Activated CD4-positive, alpha-beta T cell treated with anti-CD3 and anti-CD28 coated beads, Interleukin-10, Interleukin-2, amounts not matched to agents 100 ng/mL and 50 ng/mL, durations not matched to agents 16 hours and 8 hours (primary cell): ENCODE measurements around the gene TMEM54.

Source experiments
- DNase-seq: peaks from one replicate; pipeline ENCODE4 v3.0.0-alpha.2; 2020

TMEM54 gene

DNA sequence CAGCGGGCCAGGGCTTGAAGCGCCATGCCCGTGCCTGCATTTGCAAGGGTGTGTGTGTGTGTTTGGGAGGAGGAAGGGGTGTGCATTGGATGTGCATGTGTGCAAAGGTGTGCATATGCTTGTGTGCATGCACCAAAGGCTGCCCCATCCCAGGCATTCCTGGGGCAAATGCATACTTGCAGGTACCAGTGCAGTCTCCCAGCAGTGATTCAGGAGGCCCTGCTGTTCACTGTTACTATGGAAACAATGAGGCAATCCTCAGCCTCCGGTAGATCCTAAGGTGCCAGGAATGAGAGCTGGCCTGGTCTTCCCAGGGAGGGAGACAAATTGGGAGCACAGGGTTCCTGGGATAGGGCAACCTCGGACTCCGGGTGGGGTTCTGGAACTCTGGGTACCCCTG is 23.0 kb downstream of the TMEM54 start:
- no peak for DNase-seq

DNA sequence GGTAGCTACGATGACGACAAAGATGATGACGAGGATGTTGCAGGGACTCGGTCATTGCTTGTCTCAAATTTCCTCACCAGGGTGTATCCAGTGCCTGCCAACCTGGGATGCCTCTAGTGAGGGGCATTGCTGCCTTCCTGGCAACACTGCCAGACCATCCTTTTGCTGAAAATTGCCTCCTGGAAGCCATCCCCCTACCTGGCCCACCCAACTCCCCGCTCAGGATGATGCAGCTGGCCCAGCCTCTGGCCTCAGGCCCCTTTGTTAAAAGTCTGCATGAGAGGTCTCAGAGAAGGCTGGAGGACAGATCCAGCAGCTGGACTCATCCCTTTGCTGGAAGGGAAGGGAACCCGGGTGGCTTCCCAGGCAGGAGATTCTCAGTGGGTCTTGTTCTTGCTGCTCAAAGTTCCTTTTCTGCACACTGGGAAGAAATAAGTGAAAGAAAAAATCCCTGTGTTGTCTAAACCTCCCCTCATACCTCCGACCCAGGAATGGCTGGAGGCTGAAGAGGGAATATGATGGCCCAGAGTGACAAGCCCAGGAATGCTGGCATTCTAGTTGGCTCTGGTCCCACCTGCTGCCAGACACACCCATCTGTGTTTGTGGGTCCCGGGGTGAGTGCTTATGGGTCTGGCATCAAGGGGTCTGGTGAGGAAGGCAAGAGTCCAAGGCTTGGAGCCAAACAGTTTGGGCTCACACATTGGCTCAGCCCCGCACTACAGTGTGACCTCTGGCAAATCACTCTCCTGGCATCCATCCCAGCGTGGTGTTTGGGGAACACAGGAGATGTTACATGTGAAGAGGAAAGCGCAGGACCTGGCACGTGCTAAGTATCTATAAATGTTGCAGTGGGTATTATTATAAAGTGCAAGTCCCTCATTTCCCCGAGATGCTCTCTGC is 23.7 kb downstream of the TMEM54 start:
- DNase-seq = no peak

DNA sequence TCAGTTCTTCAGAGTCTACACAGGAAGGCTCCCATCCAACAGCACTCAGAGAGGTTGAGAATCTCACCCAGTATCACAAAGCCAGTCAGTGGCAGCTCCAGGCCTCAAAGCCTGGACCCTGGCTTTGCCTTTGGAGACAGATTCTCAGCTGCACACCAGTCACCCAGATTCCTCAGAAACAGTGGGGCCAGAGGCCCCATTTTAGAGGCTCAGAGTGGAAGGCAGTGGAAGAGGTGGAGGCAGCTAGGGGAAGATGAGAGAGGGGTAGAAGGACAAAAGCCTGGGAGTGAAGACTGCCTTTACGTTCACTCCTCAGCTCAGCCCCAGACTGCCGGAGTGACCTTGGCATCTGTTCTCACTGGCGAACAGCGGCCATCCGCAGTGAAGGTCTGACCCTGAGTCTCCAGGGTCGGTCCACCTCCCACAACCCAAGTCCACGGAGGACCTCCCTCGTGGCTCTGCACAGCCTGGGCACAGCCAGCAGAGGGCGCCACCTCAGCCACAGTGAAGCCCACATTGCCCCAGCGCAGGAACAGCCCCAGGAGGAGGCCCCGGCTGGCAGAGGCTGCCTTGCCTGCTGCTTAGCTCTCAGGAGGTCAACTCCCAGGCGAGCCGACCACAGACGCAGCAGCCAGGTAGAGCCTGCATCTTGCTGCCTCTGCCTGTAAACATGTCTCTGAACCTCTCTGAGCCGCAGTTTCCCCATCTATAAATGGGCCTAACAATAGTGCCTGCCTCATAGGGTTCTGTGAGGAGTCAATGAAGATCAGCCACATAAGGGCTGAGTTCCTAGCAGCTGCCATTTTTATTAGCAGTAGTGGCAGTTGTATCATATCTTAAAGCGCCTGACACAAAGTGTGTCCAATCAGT is 24.6 kb downstream of the TMEM54 start:
- peak; percentile 74 for DNase-seq

DNA sequence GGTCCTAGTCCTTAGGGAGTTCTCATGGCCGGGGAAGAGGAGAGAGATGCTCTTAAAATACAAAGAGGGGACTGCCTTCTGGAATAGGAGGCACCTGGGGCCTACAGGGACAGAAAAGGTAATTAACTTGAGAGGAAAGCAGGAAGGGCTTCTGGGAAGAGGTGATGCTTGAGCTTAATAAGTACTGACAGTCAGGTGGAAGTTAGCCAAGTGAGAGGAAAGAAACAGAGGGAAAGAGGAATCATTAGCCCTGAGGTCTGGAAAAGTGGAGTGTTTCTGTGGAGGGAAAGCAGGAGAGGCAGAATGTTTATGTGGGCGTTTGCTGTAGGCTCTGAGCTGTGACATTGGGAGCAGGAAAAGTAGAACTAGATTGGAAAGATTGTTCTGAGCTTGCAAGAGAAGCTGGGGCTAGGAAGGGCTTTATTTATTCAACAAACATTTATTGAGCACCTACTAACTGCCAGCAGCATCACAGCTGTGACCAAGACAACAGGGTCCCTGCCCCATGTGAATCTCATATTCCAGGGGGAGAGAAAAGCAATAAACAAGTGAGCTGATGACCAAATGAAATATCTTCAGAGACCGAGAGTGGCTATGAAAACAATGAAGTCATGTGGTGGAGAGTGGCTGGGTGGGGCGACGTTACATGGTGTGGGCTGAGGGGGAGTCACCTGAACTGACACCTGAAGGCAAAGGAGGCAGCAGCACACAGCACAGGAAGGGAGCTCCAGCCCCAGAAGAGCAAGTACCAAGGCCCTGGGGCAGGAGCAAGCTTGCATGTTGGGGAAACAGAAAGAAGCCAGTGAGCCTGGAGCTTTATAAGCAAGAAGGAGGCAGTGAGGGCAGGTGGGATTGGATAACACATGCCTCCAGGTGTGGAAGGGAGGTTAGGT is 26.1 kb downstream of the TMEM54 start:
- no peak for DNase-seq

DNA sequence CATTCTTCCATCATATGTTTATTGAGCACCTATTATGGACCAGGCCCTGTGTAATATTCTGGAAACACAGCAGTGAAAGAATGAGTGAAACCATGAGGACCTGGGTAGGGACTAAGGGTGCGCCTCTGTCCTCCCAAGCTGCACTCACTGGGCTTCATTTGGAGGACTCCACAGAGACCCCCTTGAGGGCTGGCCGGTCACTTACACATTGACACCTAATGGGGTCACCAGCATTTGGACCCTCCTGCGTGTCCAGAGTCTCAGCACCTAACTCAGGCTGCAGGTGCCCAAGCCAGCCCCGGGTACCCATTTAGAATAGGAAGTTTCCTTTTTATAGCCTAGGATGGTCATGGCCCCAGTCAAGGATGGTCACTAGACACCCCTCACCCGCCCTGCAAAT is 27.7 kb downstream of the TMEM54 start:
- no peak for DNase-seq

DNA sequence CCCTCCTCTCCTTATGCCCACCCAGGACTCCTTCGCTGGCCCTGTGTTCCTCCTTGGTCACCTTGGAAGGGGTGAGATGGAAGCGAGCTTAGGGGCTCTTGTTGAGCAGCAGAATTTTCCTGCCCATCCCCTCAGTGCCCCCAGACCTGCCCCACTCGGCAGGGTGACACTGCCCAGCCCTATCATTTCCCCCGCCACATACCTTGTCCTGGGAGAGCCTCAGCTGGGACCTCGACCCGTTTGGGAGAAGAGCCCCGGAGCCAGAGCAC is 29.1 kb downstream of the TMEM54 start:
- no peak for DNase-seq

DNA sequence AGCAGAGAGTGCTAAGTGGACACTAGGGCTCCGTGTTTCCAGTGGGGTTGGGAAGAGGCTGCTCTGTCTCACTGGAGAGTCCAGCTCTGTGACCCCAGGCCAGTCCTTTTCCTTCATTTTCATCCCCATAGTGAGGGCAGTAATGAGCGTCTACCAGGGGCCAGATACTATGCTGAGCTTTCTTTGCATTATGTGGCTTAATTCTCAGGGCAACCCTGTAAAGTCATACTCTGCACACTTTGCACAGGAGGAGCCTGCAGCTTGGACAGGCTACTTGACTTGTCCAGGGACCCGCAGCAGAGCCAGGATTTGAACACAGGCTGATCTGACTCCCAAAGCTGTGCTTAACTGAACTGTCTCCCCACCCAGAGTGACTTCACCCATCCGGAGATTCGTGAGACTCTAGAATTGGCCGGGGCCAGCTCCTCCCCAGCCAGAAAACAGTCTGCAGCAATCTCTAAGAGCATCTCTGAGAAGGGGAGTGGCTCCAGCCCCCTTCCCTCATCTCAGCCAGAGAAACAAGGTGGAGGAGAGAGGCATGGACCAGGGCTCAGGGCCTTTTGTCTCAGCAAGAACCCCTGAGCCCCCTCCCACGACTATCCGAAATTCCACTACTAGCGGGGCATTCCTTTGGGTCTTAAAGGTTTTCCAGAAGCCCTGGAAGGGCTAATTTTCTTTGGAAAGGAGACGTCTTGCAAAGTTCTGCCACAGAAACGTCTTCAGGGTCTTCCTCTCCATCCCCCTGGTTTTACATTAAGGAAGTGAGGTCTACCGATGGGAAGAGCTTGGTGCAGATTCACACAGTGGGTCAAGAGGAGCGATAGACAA is 29.6 kb downstream of the TMEM54 start:
- DNase-seq = no peak

DNA sequence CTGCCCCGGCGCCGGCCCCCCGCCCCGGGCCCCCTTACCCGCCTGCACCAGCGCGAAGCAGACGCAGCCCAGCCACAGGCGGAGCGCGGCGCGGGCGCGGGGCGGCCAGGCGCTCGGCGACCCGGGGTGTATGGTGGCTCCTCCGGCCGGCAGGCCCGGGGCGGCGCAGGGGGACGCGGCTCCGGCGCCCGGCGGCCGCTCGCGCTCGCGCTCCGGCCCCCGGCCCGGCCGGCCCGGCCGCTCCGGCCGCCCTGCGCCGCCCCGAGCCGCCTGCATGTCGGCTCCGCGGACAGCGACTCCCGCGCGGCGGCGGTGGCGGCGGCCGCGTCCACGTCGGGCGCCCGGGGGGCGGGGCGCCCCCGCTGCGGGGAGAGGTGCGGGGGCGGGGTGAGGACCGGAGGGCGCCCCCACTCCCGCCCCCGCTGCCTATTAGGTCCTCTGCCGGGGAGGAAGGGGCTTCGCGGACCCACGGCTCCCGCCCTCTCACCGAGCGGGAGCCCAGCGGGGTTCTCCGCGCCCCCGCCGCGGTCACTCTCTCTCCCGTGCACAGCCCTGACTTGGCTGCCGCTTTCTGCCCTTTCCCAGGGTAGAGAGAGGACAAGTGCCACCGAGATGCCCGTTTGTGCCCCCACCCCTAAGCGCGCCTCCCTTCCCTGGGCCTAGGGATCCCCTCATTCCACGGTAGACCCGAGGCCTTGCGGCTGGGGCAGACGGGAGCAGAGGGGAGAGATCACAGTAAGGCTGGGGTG is 30.4 kb downstream of the TMEM54 start, which contains the start of gene FNDC5:
Gene FNDC5 (minus strand): TSS at position 298 of the 749 bp plus-strand sequence.
- DNase-seq = no peak

DNA sequence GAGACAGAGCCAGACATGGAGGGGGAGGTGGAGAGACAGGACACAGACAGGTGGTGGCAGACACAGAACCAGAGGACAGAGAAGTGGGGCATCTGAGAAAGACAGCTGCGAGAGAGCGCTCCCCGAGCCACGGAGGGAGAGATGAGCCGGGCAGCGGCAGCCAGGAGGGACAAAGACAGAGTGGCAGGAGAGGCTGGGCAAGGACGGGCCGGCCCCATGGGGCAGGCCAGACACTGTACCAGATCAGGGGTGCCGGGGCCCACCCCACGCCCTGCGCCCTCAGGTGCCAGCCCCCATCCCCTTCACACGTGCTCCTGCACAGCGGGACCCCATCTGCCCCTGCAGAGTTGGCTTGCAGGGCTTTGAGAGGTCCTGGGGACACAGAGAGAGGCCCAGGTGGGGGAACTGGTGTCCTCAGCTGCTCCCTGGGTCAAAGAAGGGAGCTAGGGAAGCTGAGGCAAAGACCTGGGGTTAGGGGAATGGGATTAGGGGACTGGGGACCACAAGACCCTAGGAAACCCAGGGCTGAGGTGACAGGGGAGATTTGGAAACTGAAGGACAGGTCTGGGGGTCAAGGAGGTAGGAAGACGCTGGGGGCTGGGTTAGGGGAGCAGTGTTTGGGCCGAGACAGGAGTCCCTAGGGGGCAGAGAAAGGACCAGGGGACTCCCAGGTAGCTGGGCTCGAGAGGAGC is 31.1 kb downstream of the TMEM54 start:
- DNase-seq = no peak

DNA sequence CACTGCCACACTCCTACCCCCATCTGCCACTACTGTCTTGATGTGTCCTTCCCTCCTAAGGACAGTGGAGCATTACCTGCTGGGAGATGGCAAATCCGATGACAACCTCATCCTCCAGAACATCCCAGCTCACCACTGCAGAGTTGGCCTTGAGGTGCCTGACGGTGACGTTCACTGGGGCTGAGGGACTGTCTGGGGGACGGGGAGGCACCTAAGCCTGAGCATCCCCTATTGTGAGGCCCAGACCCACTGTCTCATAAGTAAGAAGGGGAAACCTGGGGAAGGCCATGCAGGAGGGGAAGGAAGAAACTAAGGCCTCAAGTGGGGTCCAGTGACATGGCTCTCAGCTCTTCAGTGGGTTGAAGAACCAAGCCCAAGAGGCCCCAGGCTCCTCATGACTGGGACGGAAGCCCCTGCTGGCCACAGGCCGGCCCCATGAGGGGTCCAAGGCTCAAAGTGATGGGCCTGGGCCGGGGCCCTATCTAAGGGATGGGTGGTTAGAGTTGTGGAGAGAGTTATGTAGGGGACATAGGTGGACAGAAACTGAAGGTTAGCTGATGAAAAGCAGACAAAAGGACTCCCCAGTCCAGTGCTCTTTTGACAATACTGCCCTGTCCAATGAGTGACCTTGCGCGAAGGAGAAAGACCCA is 32.3 kb downstream of the TMEM54 start:
- DNase-seq = no peak

DNA sequence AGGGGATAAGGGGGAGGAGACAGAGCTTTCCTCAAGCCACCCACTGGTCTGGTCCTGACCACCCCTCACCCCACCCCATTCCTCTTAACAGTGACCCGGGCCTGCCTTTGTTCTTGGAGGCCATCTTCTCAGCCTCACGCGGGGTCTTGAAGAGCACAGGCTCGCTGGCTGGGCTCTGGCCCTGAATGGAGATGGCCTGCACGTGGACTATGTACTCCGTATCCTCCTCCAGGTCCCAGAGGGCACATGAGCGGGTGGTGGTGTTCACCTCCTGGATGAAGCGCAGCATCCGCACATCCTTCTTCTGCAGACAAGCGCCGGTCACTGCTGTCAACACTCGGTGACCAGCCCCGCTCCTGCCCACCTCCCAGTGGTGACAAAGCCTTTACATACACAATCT is 33.1 kb downstream of the TMEM54 start:
- DNase-seq = no peak

DNA sequence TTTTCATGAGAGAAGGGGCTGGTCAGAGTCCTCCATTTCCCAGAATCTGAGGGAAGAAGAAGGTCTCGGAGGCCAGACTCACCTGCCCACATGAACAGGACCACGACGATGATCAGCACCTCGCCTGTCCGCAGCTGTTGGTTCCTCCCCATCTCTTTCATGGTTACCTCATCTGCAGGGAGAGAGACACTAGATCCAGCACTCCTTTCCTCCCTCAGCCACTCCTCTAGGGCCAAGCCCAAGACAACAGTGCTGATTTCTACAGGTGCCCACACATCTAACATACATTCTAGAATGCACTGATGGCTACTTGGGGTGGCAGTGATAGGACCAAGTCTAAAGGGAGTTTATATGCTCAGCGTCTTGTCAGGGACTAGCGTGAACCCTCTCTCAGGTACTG is 33.5 kb downstream of the TMEM54 start:
- DNase-seq = no peak

DNA sequence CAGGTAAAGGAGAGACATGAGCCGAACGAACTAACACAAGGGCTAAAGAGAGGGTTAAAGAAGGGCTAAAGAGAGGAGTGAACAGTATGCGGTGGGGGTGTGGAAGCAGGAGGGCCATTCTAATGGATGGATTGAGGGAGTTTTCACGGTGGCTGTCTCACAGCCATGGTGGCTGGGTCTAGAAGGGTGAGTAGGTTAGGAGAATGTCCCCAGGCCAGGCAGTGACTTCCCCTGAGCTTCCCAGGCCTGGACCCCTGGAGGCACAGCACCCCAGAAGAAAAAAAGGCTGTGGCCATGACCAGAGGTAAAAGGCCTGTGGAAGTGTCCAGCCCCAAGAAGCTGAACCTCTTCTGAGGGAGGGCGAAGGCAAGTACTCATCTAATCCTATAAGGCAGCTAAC is 34.0 kb downstream of the TMEM54 start:
- DNase-seq = no peak

DNA sequence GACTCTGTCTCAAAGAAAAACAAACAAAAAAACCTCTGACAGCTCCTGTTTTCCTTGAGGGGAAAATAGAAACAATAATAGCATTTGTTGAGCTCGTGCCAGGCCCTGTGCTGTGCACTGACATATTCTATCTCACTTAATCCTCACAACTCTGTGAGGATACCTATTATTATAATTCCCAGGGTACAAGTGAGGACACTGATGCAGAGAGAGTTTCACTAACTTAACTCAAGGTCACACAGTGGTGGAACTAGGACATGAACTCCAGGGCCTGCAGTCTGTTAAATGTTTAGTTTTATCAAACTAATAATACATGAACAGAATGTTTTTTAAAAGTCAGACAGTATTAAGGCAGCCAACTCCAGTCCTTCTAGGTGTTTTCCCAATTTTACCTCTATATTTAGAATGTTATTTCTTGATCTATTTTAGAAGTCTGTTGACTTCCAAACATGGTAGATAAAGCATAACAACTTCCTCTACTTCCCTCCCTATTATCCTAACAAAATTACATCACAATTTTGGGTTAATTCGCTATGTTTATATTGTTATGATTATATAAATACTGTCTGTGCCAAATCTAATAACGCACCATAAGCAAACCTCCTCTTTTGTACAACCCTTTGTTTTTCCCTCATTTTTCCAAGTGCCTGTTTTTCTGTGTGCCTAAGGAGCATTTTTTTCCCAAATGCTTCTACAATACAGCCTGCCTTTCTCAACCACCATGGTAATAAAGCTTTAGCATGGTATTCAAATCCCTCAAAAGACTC is 35.4 kb downstream of the TMEM54 start:
- DNase-seq = no peak

DNA sequence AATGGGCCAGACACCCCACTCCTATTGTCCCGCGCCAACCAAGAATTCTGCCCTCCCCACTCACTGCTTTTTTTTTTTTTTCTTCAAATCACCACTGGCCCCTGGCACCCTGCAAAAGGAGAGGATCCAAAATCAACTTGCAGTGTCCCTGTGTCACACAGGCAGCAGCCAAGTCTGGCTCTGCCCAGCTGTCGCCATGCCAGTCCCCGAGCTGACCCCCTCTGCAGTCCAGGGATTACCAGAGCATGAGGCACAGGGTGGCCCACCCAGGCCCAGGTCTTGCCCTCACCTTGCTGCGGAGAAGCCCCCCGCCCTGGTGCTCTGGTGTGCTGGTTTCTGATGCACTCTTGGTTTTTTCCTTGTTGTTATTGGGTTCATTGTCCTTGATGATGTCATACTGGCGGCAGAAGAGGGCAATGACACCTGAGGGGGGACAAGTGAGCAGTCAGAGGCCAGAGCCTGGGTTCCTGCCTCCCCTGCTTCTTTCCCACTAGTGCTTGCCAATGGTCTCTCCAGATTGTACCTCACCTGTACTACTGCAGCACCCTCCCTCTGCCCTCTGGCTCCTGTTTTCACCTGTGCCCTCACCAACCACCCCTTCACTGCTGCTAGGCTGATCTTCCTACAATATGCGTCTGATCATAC is 36.7 kb downstream of the TMEM54 start:
- no peak for DNase-seq

DNA sequence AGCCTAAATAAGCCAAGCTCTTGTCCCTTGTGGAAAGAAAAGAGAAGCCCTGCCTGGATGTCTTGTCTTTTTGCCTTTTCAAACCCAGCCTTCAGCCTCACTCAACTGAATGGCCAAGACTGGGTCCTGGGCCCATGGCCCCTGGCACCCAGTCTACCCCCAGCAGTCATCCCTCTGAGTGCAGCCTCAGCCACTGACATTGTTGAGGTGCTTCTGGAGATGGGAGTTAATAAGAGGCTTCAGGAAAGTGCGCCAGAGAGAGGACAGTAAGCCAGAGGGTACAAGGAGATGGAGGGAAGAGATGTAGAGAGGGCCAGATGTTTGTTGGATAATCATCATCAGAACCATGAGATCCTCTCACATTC is 37.3 kb downstream of the TMEM54 start:
- DNase-seq = no peak

DNA sequence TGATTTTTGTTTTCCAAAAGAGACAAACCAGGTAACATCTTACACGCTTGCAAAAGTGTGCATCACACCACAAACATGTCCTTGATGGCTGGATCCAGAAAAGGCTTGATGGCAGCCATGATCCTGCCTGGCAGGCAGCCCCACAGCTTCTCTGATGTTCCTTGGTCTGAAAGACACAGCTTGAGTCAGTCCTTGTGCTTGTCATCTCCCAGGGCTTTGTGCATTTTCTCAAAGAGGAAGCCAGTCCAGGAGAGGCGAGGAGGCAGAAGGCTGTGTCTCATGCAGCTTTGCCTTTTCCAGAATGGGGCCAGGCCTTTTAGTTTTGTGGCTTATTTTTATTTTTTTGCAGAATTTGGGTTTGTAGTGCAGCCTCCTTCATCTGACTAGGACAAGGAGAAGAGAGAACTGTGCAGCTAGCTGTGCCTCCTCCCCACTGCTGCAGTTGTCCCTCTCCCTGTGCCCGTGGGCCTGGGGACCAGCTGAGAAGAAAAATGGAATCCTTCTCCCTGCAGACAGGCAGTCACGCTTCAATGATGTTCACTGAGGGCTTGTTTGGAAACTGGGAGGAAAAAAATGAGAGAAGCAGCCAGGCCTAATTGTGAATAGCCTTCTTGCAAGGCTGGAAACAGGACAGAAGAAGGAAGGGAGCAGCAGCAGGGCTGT is 37.8 kb downstream of the TMEM54 start:
- no peak for DNase-seq

DNA sequence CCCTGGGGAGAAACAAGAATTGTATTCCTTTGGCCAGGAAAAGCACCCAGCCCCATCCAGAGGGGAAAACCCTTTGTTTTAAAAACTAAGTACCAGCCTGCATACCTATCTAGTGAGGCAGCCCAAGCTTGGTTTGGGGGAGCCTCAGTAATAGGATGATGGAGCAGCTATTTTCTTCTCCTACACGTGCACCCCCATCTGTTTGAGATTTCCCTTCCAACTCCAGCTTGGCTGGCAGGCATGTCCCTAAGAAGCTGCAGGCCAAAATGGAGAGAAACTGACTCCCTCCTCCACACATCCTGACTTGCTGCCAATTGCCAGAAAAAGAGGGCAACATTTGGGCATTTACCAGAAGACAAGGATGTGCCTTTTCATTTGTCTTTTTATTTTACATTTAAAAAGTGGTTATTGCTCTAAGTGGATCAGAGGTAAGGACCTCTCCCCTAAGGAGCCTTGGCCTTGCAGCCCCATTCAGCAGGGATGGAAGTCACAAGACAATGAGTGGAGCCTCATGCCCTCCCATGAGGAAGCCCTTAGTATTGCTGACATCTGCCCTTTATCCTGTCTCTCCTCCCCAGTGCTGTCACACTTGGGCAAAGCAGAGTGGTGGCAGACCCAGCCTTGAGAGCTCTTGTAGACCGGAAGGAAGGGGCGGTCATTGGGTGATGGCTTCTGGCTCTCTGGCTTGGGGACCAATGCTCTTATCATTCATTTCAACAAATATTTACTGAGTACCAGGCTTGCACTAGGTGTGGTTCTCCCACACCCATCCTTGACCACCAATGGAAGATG is 39.1 kb downstream of the TMEM54 start:
- DNase-seq = no peak
